IMR-90 (cell line): ENCODE results near the gene POLR3GL. TPM values are rescaled to one million over a fixed set of nuclear protein-coding genes. Genes with fewer than 3 reads are reported as not detected.

Source experiments
- ATAC-seq: fragments of 200-7000 bp; cut with Tn5 transposase; 2 replicates; pipeline ENCODE4 v1.9.1; 2020; ENCODE audit warnings: low read depth, mild to moderate bottlenecking, moderate library complexity
- BruUV-seq: library from RNA; stranded (reverse); fragments of 400-500 nt; replicated peaks from 2 replicates; lab custom pipeline; 2021; lab: Mats Ljungman, UMichigan
- CTCF ChIA-PET: fragments of 300-600 bp; formaldehyde crosslinking; extraction: SDS; loops from one replicate; lab custom pipeline; 2021; ENCODE audit warnings: antibody characterized with exemption; lab: Yijun Ruan, JAX
- POLR2A ChIA-PET: fragments of 300-600 bp; sonication (Branson Sonifier 250); formaldehyde crosslinking; loops from one replicate; lab custom pipeline; 2022; ENCODE audit warnings: antibody characterized with exemption; ENCODE audit not compliant: unreplicated experiment; lab: Charles Lee
- DNase-seq: peaks from one replicate; pipeline ENCODE4 v3.0.0; 2013
- H2AFZ ChIP-seq: replicated peaks from 2 replicates; pipeline ENCODE3; 2013; ENCODE audit warnings: low read length, mild to moderate bottlenecking; ENCODE audit not compliant: poor library complexity
- H2AK5ac ChIP-seq: 2 replicates; pipeline ENCODE4 v1.6.1; 2013; ENCODE audit warnings: low read depth, low read length, inconsistent platforms
- H2AK9ac ChIP-seq: replicated peaks from 2 replicates; pipeline ENCODE3; 2013; ENCODE audit warnings: mild to moderate bottlenecking, low read depth, low read length, moderate library complexity; ENCODE audit not compliant: poor library complexity
- H2BK120ac ChIP-seq: 2 replicates; pipeline ENCODE4 v1.6.1; 2013; ENCODE audit warnings: low read depth, low read length, inconsistent platforms
- H2BK15ac ChIP-seq: 3 replicates; pipeline ENCODE4 v1.6.1; 2013; ENCODE audit warnings: low read depth, low read length, inconsistent platforms
- H2BK20ac ChIP-seq: 2 replicates; pipeline ENCODE4 v1.6.1; 2013; ENCODE audit warnings: low read depth, mild to moderate bottlenecking, inconsistent platforms, low read length, moderate library complexity
- H2BK5ac ChIP-seq: 2 replicates; pipeline ENCODE4 v1.6.1; 2013; ENCODE audit warnings: mild to moderate bottlenecking, low read depth, low read length, inconsistent platforms; ENCODE audit not compliant: poor library complexity, severe bottlenecking
- H3K14ac ChIP-seq: replicated peaks from 2 replicates; pipeline ENCODE4 v1.6.1; 2013; ENCODE audit warnings: low read depth, low read length, inconsistent platforms
- H3K18ac ChIP-seq: 2 replicates; pipeline ENCODE4 v1.6.1; 2013; ENCODE audit warnings: low read depth, low read length, control low read depth
- H3K23ac ChIP-seq: 2 replicates; pipeline ENCODE4 v1.6.1; 2013; ENCODE audit warnings: low read depth, low read length, inconsistent platforms
- H3K27ac ChIP-seq: 2 replicates; pipeline ENCODE4 v1.5.1; 2013; ENCODE audit warnings: mild to moderate bottlenecking, control low read depth, low read length; ENCODE audit not compliant: insufficient read depth
- H3K27me3 ChIP-seq: 2 replicates; pipeline ENCODE4 v1.6.1; 2013; ENCODE audit warnings: low read length; ENCODE audit not compliant: control insufficient read depth, insufficient read depth
- H3K36me3 ChIP-seq: 2 replicates; pipeline ENCODE4 v1.6.1; 2013; ENCODE audit warnings: low read length, mixed read lengths; ENCODE audit not compliant: control insufficient read depth, insufficient read depth
- H3K4ac ChIP-seq: 2 replicates; pipeline ENCODE4 v1.6.1; 2013; ENCODE audit warnings: low read depth, low read length, inconsistent platforms
- H3K4me1 ChIP-seq: 2 replicates; pipeline ENCODE4 v1.6.1; 2013; ENCODE audit warnings: low read length, mixed read lengths; ENCODE audit not compliant: control insufficient read depth, insufficient read depth
- H3K4me2 ChIP-seq: 2 replicates; pipeline ENCODE4 v1.6.1; 2013; ENCODE audit warnings: low read depth, mild to moderate bottlenecking, control low read depth, low read length, moderate library complexity
- H3K4me3 ChIP-seq: 2 replicates; pipeline ENCODE4 v1.5.1; 2013; ENCODE audit warnings: low read depth, mild to moderate bottlenecking, control low read depth, low read length, moderate library complexity; ENCODE audit not compliant: insufficient read depth
- H3K56ac ChIP-seq: 2 replicates; pipeline ENCODE4 v1.6.1; 2013; ENCODE audit warnings: low read length, inconsistent platforms; ENCODE audit not compliant: insufficient read depth; ENCODE audit errors: extremely low read depth
- H3K79me1 ChIP-seq, 2 experiments: 2 replicates each; pipeline ENCODE4 v1.6.1; 2013; ENCODE audit warnings: low read length in 2 of 2, inconsistent platforms in 1 of 2, low read depth in 1 of 2
- H3K9ac ChIP-seq: 2 replicates; pipeline ENCODE4 v1.6.1; 2013; ENCODE audit warnings: low read depth, low read length, control low read depth
- H3K9me1 ChIP-seq: 2 replicates; pipeline ENCODE4 v1.6.1; 2013; ENCODE audit warnings: low read length, inconsistent platforms; ENCODE audit not compliant: insufficient read depth
- H3K9me3 ChIP-seq: 2 replicates; pipeline ENCODE4 v1.6.1; 2013; ENCODE audit warnings: low read length; ENCODE audit not compliant: control insufficient read depth, insufficient read depth
- H4K20me1 ChIP-seq: 2 replicates; pipeline ENCODE4 v1.6.1; 2013; ENCODE audit warnings: low read length, inconsistent platforms; ENCODE audit not compliant: insufficient read depth
- H4K5ac ChIP-seq: 2 replicates; pipeline ENCODE4 v1.6.1; 2013; ENCODE audit warnings: mild to moderate bottlenecking, low read depth, low read length, control low read depth
- H4K8ac ChIP-seq, 2 experiments: 2 replicates each; pipeline ENCODE4 v1.6.1; 2013; ENCODE audit warnings: low read depth in 2 of 2, low read length in 2 of 2, control low read depth in 1 of 2, inconsistent platforms in 1 of 2
- H4K91ac ChIP-seq: 2 replicates; pipeline ENCODE4 v1.6.1; 2013; ENCODE audit warnings: low read depth, low read length, inconsistent platforms; ENCODE audit not compliant: insufficient read depth
- BHLHE40 ChIP-seq: fragments of 150-350 bp; IDR thresholded peaks from 2 replicates; pipeline ENCODE4 v1.6.1; 2016; ENCODE audit warnings: mild to moderate bottlenecking, low read depth, low read length
- ELK1 ChIP-seq: fragments of 150-350 bp; IDR thresholded peaks from 2 replicates; pipeline ENCODE4 v1.6.1; 2016; ENCODE audit warnings: low read depth, mild to moderate bottlenecking, low read length, moderate library complexity, borderline replicate concordance
- MXI1 ChIP-seq: IDR thresholded peaks from 2 replicates; pipeline ENCODE4 v1.6.1; 2012; ENCODE audit warnings: low read depth, mild to moderate bottlenecking, low read length, moderate library complexity, borderline replicate concordance
- NFE2L2 ChIP-seq: fragments of 150-350 bp; IDR thresholded peaks from 2 replicates; pipeline ENCODE4 v1.6.1; 2016; ENCODE audit warnings: low read depth, mild to moderate bottlenecking, low read length
- WGBS, 2 experiments: methylation state at CpG; one replicate each; pipeline versions ENCODE4 v1.1.5 to v1.1.7; 2013; ENCODE audit warnings: missing lambda C conversion rate in 2 of 2; ENCODE audit not compliant: insufficient read length in 1 of 2; ENCODE audit errors: extremely low coverage in 2 of 2; 5-methylcytosine and 5-hydroxymethylcytosine counted together
- dilution Hi-C: fragments of 300-500 bp; cut with HindIII; formaldehyde crosslinking; loops from one replicate; pipeline ENCODE4 v1.14.3; 2018; ENCODE audit warnings: low sequenced_read_pairs; ENCODE audit not compliant: unreplicated experiment
- in situ Hi-C: fragments of 300-500 bp; cut with MboI; formaldehyde crosslinking; loops from 3 replicates; pipeline ENCODE4 v1.14.3; 2019; ENCODE audit warnings: low sequenced_read_pairs, inconsistent platforms, mixed read lengths
- intact Hi-C: fragments of 100-400 bp; cut with micrococcal nuclease; formaldehyde crosslinking; loops from 2 replicates; pipeline ENCODE4 v1.10.0; 2022
- polyA plus RNA-seq, 3 experiments: library from polyadenylated mRNA; depleted of rRNA; stranded (reverse); fragments of >200 nt; gene quantifications; 2 replicates each; pipeline ENCODE4 v1.2.3, GENCODE V29; 2012; ENCODE audit warnings: low replicate concordance in 1 of 3
- total RNA-seq: library from RNA; depleted of rRNA; stranded (reverse); fragments of >200 nt; gene quantifications from 2 replicates; pipeline ENCODE4 v1.2.3, GENCODE V29; 2012

The POLR3GL gene
- total and polyA plus RNA-seq, 2 of the 4 experiments (the other 2 are of a cell fraction) = 7.9 to 16.3 TPM

GRCh38 chr1:145961425-145962156 lies 2.9 kb upstream of the POLR3GL start:
- no TSS peak for BruUV-seq
- Histone ChIP-seq H2AFZ (peak overlapping the region; percentile 93), H3K9me3 (no peaks in the 10 kb centered on the region), H3K56ac (0 out of 2 replicates have a peak overlapping the region, but pooled peaks have one; percentile 37), H3K4ac (peak overlapping the region; percentile 44), H3K4me3 (peak overlapping the region; percentile 91), H3K9ac (peak overlapping the region; percentile 91), H3K4me1 (peaks cover 28% of the 10 kb centered on the region), H3K23ac (peak overlapping the region; percentile 91), H3K18ac (peak overlapping the region; percentile 27; the same call in 1 of the 2 replicates), H2BK120ac (peak overlapping the region; percentile 70), H2AK5ac (peak overlapping the region; percentile 82), H3K27ac (peak overlapping the region; percentile 88; the same call in 1 of the 2 replicates), H3K9me1 (peaks cover 10% of the 10 kb centered on the region), H3K79me1 (peaks cover 4 to 49% of the 10 kb centered on the region in 2 experiments; a peak in 3 of 4 replicates), H3K4me2 (peak overlapping the region; percentile 84), H2BK15ac (0 out of 3 replicates have a peak overlapping the region, but pooled peaks have one; percentile 36), H2AK9ac (peak overlapping the region; percentile 87), H4K91ac (peak overlapping the region; percentile 63), H2BK5ac (peak overlapping the region; percentile 26), H4K8ac (peak overlapping the region; percentile 69 to 90; a peak in 2 of 4 replicates), H3K14ac (peak overlapping the region; percentile 89), H4K5ac (peak overlapping the region; percentile 72; the same call in 1 of the 2 replicates), H2BK20ac (peak overlapping the region; percentile 58), H3K36me3 (no peaks in the 10 kb centered on the region), H3K27me3 (no peaks in the 10 kb centered on the region), H4K20me1 (no peaks in the 10 kb centered on the region)
- CTCF ChIA-PET = no interaction called here
- ATAC-seq = no peak
- POLR2A ChIA-PET = no interaction called here
- TF ChIP-seq NFE2L2 = no peak
- TF ChIP-seq ELK1 = no peak
- peak; percentile 26; the same call in 1 of the 2 replicates for TF ChIP-seq BHLHE40
- TF ChIP-seq MXI1 = 0 out of 2 replicates have a peak, but pooled peaks have one; percentile 36
- intact Hi-C loops (no loop called here), in situ Hi-C loops (no loop called here), dilution Hi-C loops (no loop called here)
- no peak for DNase-seq
- WGBS, 2 experiments = 9% methylated on average over 34 of the region's 57 CpGs; no CpG with 5 or more reads in 1 of the 2 experiments
